ENCODE data around the gene SYT3.
"Not testable (repeated sequence)": the region's sequence is repeated elsewhere in the genome, so short reads cannot be mapped to it uniquely, and the experiment has no call there.

Gene SYT3

DNA sequence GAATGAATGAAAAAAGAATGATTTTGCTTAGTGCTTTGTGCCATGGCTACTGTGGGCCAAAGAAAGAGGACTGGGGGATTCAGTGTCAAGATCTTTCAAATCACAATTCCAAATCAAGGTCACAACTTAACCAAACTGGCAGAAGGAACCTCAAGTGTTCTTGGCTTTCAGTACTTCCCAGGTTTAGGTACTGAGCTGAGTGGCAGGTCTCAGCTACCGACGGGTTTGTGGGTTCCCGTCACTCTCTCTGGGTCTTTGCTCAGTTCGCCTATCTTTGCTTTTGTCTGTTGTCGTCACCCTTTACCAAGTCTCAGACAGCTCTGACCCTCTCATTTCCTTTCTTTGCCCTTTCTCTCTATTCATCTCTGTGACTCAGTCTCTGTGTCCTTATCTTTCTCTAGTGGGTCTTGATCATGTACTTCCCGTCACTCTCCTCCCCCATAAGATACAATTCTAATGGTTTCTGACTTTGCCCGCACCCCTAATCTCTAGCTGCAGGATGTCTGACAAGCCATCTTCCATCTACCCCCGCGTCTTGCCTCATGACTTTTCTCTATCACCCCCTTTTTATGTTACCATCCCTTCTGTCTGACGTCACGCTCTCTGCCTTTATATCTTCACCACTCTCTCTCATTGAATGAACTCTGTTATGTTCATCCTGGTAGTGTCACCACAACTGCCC lies 38.1 kb downstream of the SYT3 start:
- no peak for DNase-seq

DNA sequence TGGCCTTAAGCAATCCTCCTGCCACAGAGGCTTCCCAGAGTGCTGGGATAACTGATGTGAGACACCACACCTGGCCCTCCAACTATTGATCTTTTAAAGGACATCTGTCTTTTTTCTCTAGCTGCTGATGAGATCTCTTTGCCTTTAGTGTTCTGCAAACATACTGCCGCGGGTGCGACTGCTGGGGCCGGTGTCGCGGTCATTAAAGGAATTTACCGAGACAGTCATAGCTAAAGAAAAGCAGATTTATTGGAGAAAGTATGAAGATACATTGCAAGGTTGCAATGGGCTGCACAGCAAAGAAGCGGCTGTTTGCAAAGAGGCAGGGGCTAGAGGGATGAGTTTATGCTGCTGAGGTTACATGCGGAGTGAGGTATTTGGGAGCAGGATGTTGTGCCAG lies 40.3 kb downstream of the SYT3 start:
- DNase-seq: no peak

DNA sequence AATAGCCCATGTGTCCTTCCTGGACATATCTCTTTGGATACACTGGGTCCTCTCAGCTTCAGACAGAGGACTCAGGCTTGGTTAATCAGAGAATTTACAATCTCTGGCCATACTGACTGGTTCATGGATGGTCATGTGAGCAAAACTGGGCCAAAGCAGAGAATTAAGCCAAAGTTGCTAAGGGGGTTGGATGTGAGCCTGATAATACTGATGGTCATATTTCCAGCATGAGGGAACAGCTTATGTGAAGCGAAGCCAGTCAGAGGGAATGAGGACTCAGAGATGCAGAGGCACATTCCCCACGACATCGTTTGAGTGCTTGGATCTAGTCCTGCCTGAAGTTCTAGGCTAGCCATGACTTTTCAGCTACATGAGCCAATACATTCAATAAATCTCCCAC lies 49.5 kb downstream of the SYT3 start:
- DNase-seq: no peak

DNA sequence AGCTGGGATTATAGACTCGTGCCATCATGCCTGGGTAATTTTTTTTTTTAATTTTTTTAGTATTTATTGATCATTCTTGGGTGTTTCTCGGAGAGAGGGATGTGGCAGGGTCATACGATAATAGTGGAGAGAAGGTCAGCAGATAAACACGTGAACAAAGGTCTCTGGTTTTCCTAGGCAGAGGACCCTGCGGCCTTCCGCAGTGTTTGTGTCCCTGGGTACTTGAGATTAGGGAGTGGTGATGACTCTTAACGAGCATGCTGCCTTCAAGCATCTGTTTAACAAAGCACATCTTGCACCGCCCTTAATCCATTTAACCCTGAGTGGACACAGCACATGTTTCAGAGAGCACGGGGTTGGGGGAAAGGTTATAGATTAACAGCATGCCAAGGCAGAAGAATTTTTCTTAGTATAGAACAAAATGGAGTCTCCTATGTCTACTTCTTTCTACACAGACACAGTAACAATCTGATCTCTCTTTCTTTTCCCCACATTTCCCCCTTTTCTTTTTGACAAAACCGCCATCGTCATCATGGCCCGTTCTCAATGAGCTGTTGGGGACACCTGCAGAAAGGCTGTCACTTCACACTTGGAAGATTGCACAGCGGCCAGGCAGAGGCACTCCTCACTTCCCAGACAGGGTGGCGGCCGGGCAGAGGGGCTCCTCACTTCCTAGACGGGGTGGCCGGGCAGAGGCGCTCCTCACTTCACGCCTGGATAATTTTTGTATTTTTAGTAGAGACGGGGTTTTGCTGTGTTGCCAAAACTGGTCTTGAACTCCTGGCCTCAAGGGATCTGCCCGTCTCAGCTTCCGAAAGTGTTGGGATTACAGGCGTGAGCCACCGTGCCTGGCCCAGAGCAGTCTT lies 57.7 kb downstream of the SYT3 start:
- not testable (repeated sequence) for DNase-seq

DNA sequence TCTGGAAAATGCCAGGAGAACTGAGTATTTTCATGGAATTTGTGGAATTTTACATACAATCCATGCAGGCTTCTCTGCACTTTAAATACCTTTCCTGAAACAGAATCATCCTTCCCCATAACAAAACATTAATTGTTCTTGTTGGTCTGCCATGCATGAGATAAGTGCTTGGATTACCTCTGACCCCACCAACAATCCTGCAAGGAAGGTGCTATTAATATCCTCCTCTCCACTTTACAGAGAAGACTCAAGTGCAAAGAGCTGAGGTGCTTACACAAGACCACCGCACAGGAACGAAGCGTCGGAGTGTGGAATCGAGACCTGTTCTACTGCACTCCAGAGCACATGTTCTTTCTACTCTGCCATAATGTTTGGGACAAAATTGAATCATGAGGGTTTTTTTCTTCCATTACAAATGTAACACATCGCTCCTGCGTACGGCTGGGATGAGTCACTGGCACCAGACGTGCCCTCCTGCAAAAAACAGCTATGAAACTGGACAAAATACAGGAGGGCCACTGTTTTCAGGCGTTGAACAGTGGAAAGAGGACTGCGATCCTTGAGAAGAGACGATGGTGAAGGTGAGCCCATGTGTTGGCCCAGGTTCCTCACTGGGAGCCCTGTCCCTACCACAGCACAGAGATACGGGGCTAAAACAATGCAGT lies 58.6 kb downstream of the SYT3 start:
- no peak for DNase-seq

DNA sequence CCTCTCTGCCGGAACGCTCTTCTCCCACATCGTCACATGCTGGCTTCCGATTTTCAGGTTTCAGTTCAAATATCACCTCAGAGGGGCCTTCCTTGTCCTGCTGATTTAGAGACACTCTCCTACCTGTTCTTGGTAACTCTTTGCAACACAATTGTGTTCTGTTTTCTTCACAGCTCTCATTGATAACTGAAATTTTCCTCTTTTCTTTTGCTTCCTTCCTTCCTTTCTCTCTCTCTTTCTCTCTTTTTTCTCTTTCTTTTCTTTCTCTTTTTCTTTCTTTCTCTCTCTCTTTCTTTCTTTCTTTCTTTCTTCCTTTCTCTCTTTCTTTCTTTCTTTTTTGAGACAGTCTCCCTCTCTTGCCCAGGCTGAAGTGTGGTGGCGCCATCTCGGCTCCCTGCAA lies 59.4 kb downstream of the SYT3 start:
- no peak for DNase-seq

DNA sequence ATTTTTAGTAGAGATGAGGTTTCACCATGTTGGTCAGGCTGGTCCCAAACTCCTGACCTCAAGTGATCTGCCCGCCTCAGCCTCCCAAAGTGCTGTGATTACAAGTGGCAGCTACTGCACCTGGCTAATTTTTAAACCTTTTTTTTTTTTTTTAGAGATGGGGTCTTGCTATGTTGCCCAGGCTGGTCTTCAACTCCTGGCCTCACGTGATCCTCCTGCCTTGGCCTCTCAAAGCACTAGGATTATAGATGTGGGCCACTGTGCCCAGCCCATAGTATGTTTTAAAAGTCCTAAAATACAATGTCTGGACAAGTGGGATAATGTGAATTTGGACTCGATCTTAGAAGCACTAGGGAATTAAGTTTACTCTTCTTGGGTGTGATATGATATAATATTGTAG lies 62.9 kb downstream of the SYT3 start:
- DNase-seq: not testable (repeated sequence)

DNA sequence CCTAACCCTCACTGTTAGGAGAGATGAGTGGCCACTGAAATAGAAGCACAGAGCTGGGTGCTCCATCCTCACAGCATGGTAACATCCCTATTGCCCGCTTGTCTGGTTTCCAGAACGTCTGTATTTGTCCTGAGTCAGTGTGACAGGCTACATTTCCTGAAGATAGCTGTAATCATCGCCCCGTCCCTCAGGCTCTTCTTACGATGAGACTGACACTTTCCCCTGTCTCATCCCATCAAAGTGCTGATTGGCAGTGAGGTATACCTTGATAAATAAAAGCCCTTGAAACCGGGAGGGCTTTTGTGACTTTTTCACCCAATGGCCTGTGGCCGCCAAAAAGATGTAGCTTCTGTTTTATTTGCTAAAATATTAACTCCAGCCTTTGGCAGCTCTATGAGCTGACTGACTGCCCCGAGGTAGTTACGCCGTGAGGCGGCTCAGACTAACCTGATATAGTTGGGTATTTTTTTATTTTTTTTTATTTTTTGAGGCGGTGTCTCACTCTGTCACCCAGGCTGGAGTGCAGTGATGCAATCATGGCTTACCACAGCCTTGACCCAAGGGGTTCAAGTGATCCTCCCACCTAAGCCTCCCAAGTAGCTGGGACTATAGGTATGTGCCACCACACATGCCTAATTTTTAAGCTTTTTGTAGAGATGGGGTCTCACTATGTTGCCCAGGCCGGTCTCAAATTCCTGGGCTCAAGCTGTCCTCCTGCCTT lies 65.8 kb downstream of the SYT3 start:
- no peak for DNase-seq

Measured in stimulated activated naive CD4-positive, alpha-beta T cell treated with Interleukin-2 at 50 U/mL for 16 hours (primary cell).